CD14-positive monocyte (primary cell): ENCODE measurements around the gene MARVELD2. TPM values are rescaled to one million over a fixed set of nuclear protein-coding genes. Genes with fewer than 3 reads are reported as not detected.
"Not testable (repeated sequence)": the region's sequence is repeated elsewhere in the genome, so short reads cannot be mapped to it uniquely, and the experiment has no call there.

ENCODE experiments used
- DNase-seq, 3 donors: peaks; one replicate each; pipeline ENCODE4 v3.0.0-alpha.2; 2011 to 2022
- H2AFZ ChIP-seq: 2 replicates; pipeline ENCODE4 v1.6.0; 2012; ENCODE audit warnings: mild to moderate bottlenecking, low read depth, low read length, inconsistent platforms; ENCODE audit not compliant: insufficient read depth, poor library complexity, severe bottlenecking
- H3K27ac ChIP-seq, 2 donors: 1 replicate in 1 of 2; 2 replicates in 1 of 2; pipeline ENCODE4 v1.5.1; 2012 to 2013; ENCODE audit warnings: low read length in 2 of 2, control low read depth in 1 of 2, inconsistent platforms in 1 of 2, low read depth in 1 of 2, mild to moderate bottlenecking in 1 of 2
- H3K27me3 ChIP-seq, 2 donors: one replicate each; pipeline versions ENCODE4 v1.6.0 to v1.6.1; 2011 to 2013; ENCODE audit warnings: low read length in 2 of 2; ENCODE audit not compliant: control insufficient read depth in 2 of 2, insufficient read depth in 2 of 2
- H3K36me3 ChIP-seq, 2 donors: replicated peaks in 1 of 2; 1 replicate in 1 of 2; 2 replicates in 1 of 2; pipeline versions ENCODE4 v1.5.1 to v1.6.1; 2012 to 2013; ENCODE audit warnings: low read length in 2 of 2, control low read depth in 1 of 2, inconsistent platforms in 1 of 2, mild to moderate bottlenecking in 1 of 2; ENCODE audit not compliant: insufficient read depth in 2 of 2, control insufficient read depth in 1 of 2
- H3K4me1 ChIP-seq, 2 donors: 1 replicate in 1 of 2; 2 replicates in 1 of 2; pipeline versions ENCODE4 v1.5.1 to v1.6.1; 2012 to 2013; ENCODE audit warnings: low read length in 2 of 2, control low read depth in 1 of 2, inconsistent platforms in 1 of 2, mild to moderate bottlenecking in 1 of 2, moderate library complexity in 1 of 2; ENCODE audit not compliant: insufficient read depth in 2 of 2, control insufficient read depth in 1 of 2
- H3K4me2 ChIP-seq: replicated peaks from 2 replicates; pipeline ENCODE3; 2012; ENCODE audit warnings: low read length, moderate library complexity, mild to moderate bottlenecking; ENCODE audit not compliant: poor library complexity, severe bottlenecking; ENCODE audit errors: extremely low read depth
- H3K4me3 ChIP-seq, 3 experiments: fragments of 200-600 bp in 1 of 3; sonication (generic) in 1 of 3; replicated peaks in 1 of 3; 1 replicate in 2 of 3; 2 replicates in 1 of 3; pipeline ENCODE4 v1.5.1; 2011 to 2013; ENCODE audit warnings: low read length in 3 of 3, mild to moderate bottlenecking in 3 of 3, control low read depth in 2 of 3, low read depth in 2 of 3, inconsistent platforms in 1 of 3, moderate library complexity in 1 of 3
- H3K79me2 ChIP-seq: 2 replicates; pipeline ENCODE4 v1.6.0; 2012; ENCODE audit warnings: mild to moderate bottlenecking, control low read depth, inconsistent platforms, low read length, moderate library complexity; ENCODE audit not compliant: insufficient read depth
- H3K9ac ChIP-seq: 2 replicates; pipeline ENCODE4 v1.6.0; 2017; ENCODE audit warnings: low read length, mild to moderate bottlenecking; ENCODE audit not compliant: insufficient read depth, poor library complexity, severe bottlenecking
- H3K9me3 ChIP-seq, 2 donors: replicated peaks in 1 of 2; 1 replicate in 1 of 2; 2 replicates in 1 of 2; pipeline versions ENCODE4 v1.5.1 to v1.6.1; 2012 to 2013; ENCODE audit warnings: low read length in 2 of 2, control low read depth in 1 of 2; ENCODE audit not compliant: control insufficient read depth in 1 of 2, insufficient read depth in 1 of 2
- H4K20me1 ChIP-seq: 2 replicates; pipeline ENCODE4 v1.6.0; 2012; ENCODE audit warnings: mild to moderate bottlenecking, low read length, control low read depth, moderate library complexity; ENCODE audit not compliant: insufficient read depth
- H3K27ac Mint-ChIP-seq, 7 donors: one replicate each; pipeline ENCODE4 v1.8.0; 2020; ENCODE audit warnings: mild to moderate bottlenecking in 7 of 7, mixed read lengths in 7 of 7, moderate library complexity in 6 of 7, inconsistent platforms in 2 of 7
- H3K27me3 Mint-ChIP-seq, 3 donors: one replicate each; pipeline ENCODE4 v1.8.0; 2021 to 2022; ENCODE audit warnings: low read depth in 3 of 3, mild to moderate bottlenecking in 3 of 3, mixed read lengths in 3 of 3, moderate library complexity in 3 of 3, inconsistent platforms in 1 of 3
- H3K36me3 Mint-ChIP-seq, 2 donors: one replicate each; pipeline ENCODE4 v1.8.0; 2020; ENCODE audit warnings: mixed read lengths in 2 of 2, inconsistent platforms in 1 of 2, mild to moderate bottlenecking in 1 of 2
- H3K4me1 Mint-ChIP-seq: one replicate; pipeline ENCODE4 v1.8.0; 2020; ENCODE audit warnings: mild to moderate bottlenecking, mixed read lengths
- H3K4me3 Mint-ChIP-seq, 2 donors: one replicate each; pipeline ENCODE4 v1.8.0; 2020; ENCODE audit warnings: mild to moderate bottlenecking in 2 of 2, mixed read lengths in 2 of 2, moderate library complexity in 1 of 2
- H3K9me3 Mint-ChIP-seq, 7 donors: one replicate each; pipeline ENCODE4 v1.8.0; 2020 to 2022; ENCODE audit warnings: mixed read lengths in 7 of 7, mild to moderate bottlenecking in 6 of 7, moderate library complexity in 6 of 7, inconsistent platforms in 2 of 7
- CTCF ChIP-seq: fragments of 200-600 bp; IDR thresholded peaks from one replicate; pipeline ENCODE4 v1.8.0; 2022; ENCODE audit warnings: antibody characterized with exemption, mild to moderate bottlenecking
- WGBS: methylation state at CpG from one replicate; pipeline ENCODE4 v1.1.5; 2013; ENCODE audit warnings: missing lambda C conversion rate; ENCODE audit not compliant: insufficient coverage; 5-methylcytosine and 5-hydroxymethylcytosine counted together
- intact Hi-C, 2 donors: fragments of 100-400 bp; cut with micrococcal nuclease; formaldehyde crosslinking; loops; one replicate each; pipeline versions ENCODE4 v1.15.0 to v1.15.1; 2023
- polyA plus RNA-seq, 3 donors: library from polyadenylated mRNA; depleted of rRNA in 1 of 3; unstranded in 2 of 3; stranded (reverse) in 1 of 3; fragments of 300-500 nt in 2 of 3; fragments of >200 nt in 1 of 3; fragmentation: Illumina TruSeq in 2 of 3; gene quantifications; 1 replicate in 2 of 3; 2 replicates in 1 of 3; pipeline ENCODE4 v1.2.3, GENCODE V29; 2012 to 2021

Gene MARVELD2
- polyA plus RNA-seq, 3 donors, result 0.15 TPM; not detected in 2

GRCh38 chr5:69451941-69452647 is 37.2 kb downstream of the MARVELD2 start:
- no peak overlapping the region for H3K4me3 Mint-ChIP-seq
- no peak overlapping the region for H3K4me3 ChIP-seq
- 38% methylated on average over 1 of the region's 4 CpGs for WGBS
- H3K9ac ChIP-seq, result no peak overlapping the region
- peaks cover 2% of the 10 kb centered on the region for H3K4me1 Mint-ChIP-seq
- DNase-seq, result no peak
- H3K79me2 ChIP-seq, result no peaks in the 10 kb centered on the region
- H4K20me1 ChIP-seq, result no peaks in the 10 kb centered on the region
- no peaks in the 10 kb centered on the region for H3K36me3 ChIP-seq
- no peaks in the 10 kb centered on the region for H3K36me3 Mint-ChIP-seq
- H3K4me2 ChIP-seq, result no peak overlapping the region
- no peaks in the 10 kb centered on the region for H3K27me3 ChIP-seq
- peaks cover 0 to 3% (median 0%) of the 10 kb centered on the region in 7 donors for H3K9me3 Mint-ChIP-seq
- peaks cover 1 to 4% (median 2%) of the 10 kb centered on the region in 3 donors for H3K27me3 Mint-ChIP-seq
- intact Hi-C loops, result no loop called here
- no peaks in the 10 kb centered on the region for H3K9me3 ChIP-seq
- no peak overlapping the region for H3K27ac Mint-ChIP-seq
- no peaks in the 10 kb centered on the region for H3K4me1 ChIP-seq
- no peak overlapping the region for H2AFZ ChIP-seq
- no peak for TF ChIP-seq CTCF
- H3K27ac ChIP-seq, result no peak overlapping the region

DNA sequence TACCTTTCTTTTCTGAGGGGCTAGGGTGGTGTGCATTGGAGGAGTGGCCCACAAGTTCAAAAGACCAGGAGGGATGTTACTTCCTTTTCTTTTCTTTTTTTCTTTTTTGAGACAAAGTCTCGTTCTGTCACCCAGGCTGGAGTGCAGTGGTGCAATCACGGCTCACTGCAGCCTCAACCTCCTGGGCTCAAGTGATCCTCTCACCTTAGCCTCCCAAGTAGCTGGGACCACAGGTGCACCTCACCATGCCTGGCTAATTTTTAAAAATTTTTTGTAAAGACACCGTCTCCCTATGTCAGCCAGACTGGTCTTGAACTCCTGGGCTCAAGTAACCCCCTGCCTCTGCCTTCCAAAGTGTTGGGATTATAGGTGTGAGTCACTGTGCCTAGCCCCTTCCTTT is 38.6 kb downstream of the MARVELD2 start:
- H3K4me1 ChIP-seq, intact Hi-C loops, H3K36me3 ChIP-seq, H3K4me2 ChIP-seq, H3K27me3 ChIP-seq, H3K9me3 ChIP-seq, H3K4me3 Mint-ChIP-seq, H3K79me2 ChIP-seq, H3K4me1 Mint-ChIP-seq, H2AFZ ChIP-seq, H3K36me3 Mint-ChIP-seq, H3K27me3 Mint-ChIP-seq, H3K9ac ChIP-seq, H3K9me3 Mint-ChIP-seq, H3K27ac Mint-ChIP-seq, DNase-seq, H3K4me3 ChIP-seq, H3K27ac ChIP-seq, H4K20me1 ChIP-seq: not testable (repeated sequence)
- 51% methylated on average over 2 of the region's 3 CpGs for WGBS
